ENCODE results near the gene EXOC4. TPM values are rescaled to one million over a fixed set of nuclear protein-coding genes. Genes with fewer than 3 reads are reported as not detected.

Gene EXOC4
- total RNA-seq, 3 donors from 2014 or later: 88.3 to 136 (median 99.6) TPM

- no peak overlapping the region for H3K27ac ChIP-seq
- peaks cover 5% of the 10 kb centered on the region in 2 donors for H3K9me3 ChIP-seq
- no peak for DNase-seq (ENCODE audit: low spot score in 2 of 2)
- no peaks in the 10 kb centered on the region for H3K27me3 ChIP-seq
- TF ChIP-seq POLR2AphosphoS5 (IDR thresholded peaks at IDR 0.05) (no peak), POLR2A (IDR thresholded peaks at IDR 0.05) (no peak), CTCF (IDR thresholded peaks at IDR 0.05) (no peak)
- intact Hi-C loops (cut with DNase I; ENCODE audit: low total_unique reads): loop anchor here (5.0 kb wide), 1 partner anchor 933 kb away; no protein-coding TSS in a partner anchor
- H3K4me3 ChIP-seq: no peak overlapping the region
- H3K4me1 ChIP-seq: no peaks in the 10 kb centered on the region
- no peaks in the 10 kb centered on the region for H3K36me3 ChIP-seq
Measured at GRCh38 chr7:133330085-133330484, 77.2 kb downstream of the EXOC4 start.

DNA sequence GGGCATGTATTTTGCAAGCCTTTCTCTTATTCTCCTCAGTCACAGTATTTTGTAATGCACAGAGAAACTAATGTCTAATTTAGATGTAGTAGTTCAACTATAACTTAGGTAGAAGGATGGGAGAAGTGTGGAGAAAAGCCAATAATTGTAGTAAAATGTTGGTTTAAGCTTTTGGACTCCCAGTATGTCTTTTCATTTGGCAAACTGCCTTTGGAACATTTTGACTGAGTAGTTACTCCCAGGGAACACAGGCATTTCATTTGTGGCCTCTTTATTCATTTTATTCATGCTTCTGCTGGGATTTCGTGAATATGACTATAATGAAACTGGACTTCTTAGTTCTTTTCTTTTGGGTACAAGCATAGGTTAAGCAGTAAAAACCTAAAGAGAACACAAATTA, 79.0 kb downstream of the EXOC4 start:
- DNase-seq (ENCODE audit: low spot score in 2 of 2): no peak
- Histone ChIP-seq H3K9me3 (peaks cover under 1 to 7% of the 10 kb centered on the region in 2 donors), H3K36me3 (no peaks in the 10 kb centered on the region), H3K27ac (no peak overlapping the region), H3K27me3 (no peaks in the 10 kb centered on the region), H3K4me1 (no peaks in the 10 kb centered on the region), H3K4me3 (no peak overlapping the region)
- no peak for TF ChIP-seq POLR2AphosphoS5 (IDR thresholded peaks at IDR 0.05)
- TF ChIP-seq POLR2A (IDR thresholded peaks at IDR 0.05): no peak
- TF ChIP-seq CTCF (IDR thresholded peaks at IDR 0.05): no peak
- intact Hi-C loops (cut with DNase I; ENCODE audit: low total_unique reads): loop anchor here (5.0 kb wide), 1 partner anchor 935 kb away; no protein-coding TSS in a partner anchor

- H3K36me3 ChIP-seq: no peaks in the 10 kb centered on the region
- no peaks in the 10 kb centered on the region for H3K27me3 ChIP-seq
- no peaks in the 10 kb centered on the region for H3K4me1 ChIP-seq
- TF ChIP-seq POLR2AphosphoS5 (IDR thresholded peaks at IDR 0.05): no peak
- no peak overlapping the region for H3K4me3 ChIP-seq
- no peak for DNase-seq (ENCODE audit: low spot score in 2 of 2)
- intact Hi-C loops (cut with DNase I; ENCODE audit: low total_unique reads): no loop called here
- H3K27ac ChIP-seq: no peak overlapping the region
- H3K9me3 ChIP-seq: peaks cover 0 to 40% of the 10 kb centered on the region in 2 donors
Measured at GRCh38 chr7:133339772-133340171, 86.9 kb downstream of the EXOC4 start.

GRCh38 chr7:133344275-133344674, 91.4 kb downstream of the EXOC4 start:
- Histone ChIP-seq H3K36me3 (no peaks in the 10 kb centered on the region), H3K4me1 (no peaks in the 10 kb centered on the region), H3K27ac (no peak overlapping the region), H3K4me3 (no peak overlapping the region), H3K9me3 (peaks cover 0 to 28% of the 10 kb centered on the region in 2 donors), H3K27me3 (no peaks in the 10 kb centered on the region)
- TF ChIP-seq POLR2A (IDR thresholded peaks at IDR 0.05): no peak
- TF ChIP-seq POLR2AphosphoS5 (IDR thresholded peaks at IDR 0.05): no peak
- intact Hi-C loops (cut with DNase I; ENCODE audit: low total_unique reads): no loop called here
- DNase-seq (ENCODE audit: low spot score in 2 of 2): no peak

DNA sequence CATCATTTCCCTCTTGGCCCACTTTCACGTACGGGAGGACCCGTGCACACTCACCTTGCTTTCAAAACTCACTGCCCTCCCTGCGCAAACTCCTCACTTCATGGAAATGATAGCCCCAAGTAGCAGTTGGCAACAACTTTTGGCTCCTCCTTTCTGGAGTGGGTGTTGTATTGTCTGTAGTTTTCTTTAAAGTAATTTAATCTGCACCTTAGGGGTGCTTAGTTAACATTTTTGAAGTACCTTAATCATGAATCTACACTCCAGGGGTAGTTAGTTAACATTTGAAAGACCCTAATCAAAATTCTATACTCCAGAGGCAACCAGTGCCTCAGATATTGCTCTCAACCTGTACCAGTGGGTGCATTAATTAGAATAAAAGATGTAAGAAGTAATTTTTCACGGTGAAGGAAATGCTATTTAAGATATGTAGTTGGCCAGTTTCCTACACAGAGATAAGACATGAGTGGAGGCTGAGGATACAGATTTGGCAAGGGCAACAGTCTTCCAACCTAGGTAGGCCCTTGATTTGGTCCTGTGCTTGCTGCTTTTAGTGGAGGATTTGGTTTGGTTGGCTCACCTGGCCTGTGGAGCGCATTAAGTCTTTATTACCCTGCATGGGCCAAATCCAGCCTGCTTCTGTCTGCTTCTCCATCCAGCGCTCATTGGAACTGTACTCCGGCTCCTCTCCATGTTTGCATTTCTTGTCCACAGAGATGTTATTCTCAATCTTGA, 93.0 kb downstream of the EXOC4 start:
- H3K4me3 ChIP-seq: no peak overlapping the region
- H3K9me3 ChIP-seq: peaks cover 0 to 13% of the 10 kb centered on the region in 2 donors
- no peaks in the 10 kb centered on the region for H3K36me3 ChIP-seq
- no peak for DNase-seq (ENCODE audit: low spot score in 2 of 2)
- no peak overlapping the region for H3K27ac ChIP-seq
- intact Hi-C loops (cut with DNase I; ENCODE audit: low total_unique reads): no loop called here
- H3K4me1 ChIP-seq: no peaks in the 10 kb centered on the region
- H3K27me3 ChIP-seq: no peaks in the 10 kb centered on the region
- TF ChIP-seq CTCF (IDR thresholded peaks at IDR 0.05) (no peak), POLR2A (IDR thresholded peaks at IDR 0.05) (no peak), POLR2AphosphoS5 (IDR thresholded peaks at IDR 0.05) (no peak)

DNA sequence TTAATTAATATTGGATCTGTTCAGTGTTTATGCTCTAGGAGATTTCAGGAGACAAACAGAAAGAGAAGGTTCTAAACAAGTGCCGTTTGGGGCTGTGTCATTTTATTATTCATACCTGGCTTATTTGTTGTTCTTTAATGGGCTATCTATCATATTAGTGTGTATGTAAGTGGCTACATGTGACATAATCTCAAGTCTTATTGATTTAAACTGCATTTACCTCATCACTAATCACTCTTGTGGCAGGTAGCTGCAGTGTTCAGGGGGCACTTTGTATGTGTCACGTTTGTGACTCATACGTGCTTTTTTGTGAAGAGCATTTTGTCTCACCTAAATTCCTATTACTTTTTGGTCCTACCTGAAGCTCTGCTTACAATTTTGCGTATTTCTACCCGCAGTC, 95.4 kb downstream of the EXOC4 start:
- TF ChIP-seq POLR2AphosphoS5 (IDR thresholded peaks at IDR 0.05) (no peak), CTCF (IDR thresholded peaks at IDR 0.05) (no peak)

More for the DNA sequence above, 95.4 kb downstream of the EXOC4 start:
- peaks cover 0 to 2% of the 10 kb centered on the region in 2 donors for H3K9me3 ChIP-seq
- no peaks in the 10 kb centered on the region for H3K27me3 ChIP-seq
- H3K36me3 ChIP-seq: no peaks in the 10 kb centered on the region
- DNase-seq (ENCODE audit: low spot score in 2 of 2): no peak
- H3K4me1 ChIP-seq: no peaks in the 10 kb centered on the region
- no peak overlapping the region for H3K27ac ChIP-seq
- intact Hi-C loops (cut with DNase I; ENCODE audit: low total_unique reads): no loop called here
- H3K4me3 ChIP-seq: no peak overlapping the region
